ENCODE measurements around the gene SYT12.
A peak's percentile ranks its signal among the peaks of the same experiment; 100 is the strongest.

Gene SYT12

GRCh38 chr11:67027943-67028542 lies 5.1 kb downstream of the SYT12 start:
- no peaks in the 10 kb centered on the region; the same call in 1 of the 2 replicates for H3K4me1 ChIP-seq (ENCODE audit: control insufficient read depth, insufficient read depth, low read length)
- no peaks in the 10 kb centered on the region for H3K36me3 ChIP-seq (ENCODE audit: control insufficient read depth in 2 of 2, insufficient read depth in 1 of 2, low read length in 2 of 2)
- CTCF ChIA-PET: interaction anchor here (0.8 to 1.6 kb wide), 5 partner anchors 16 to 147 kb away, joined by 3 to 4 read pairs (median 3); no protein-coding TSS in a partner anchor

DNA sequence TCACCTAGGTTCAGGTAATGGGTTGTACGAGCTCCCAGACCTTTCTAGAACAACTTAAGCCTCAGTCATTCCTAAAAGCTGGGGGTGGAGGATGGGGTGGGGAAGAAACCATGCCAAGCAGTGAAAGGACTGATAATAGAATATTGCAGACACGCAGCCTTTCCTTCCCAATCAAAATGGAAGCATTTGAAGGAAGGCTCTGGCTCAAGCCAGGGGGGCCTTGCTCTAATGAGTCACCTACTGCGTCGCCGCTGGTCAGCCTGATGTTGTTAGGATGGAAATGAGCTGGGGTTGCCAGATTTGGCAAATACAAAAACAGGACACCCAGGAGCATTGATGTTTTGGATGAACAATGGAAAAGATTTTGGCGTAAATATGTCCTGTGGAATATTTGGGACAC lies 6.2 kb downstream of the SYT12 start:
- Histone ChIP-seq H3K9me3 (ENCODE audit: control insufficient read depth, insufficient read depth, low read depth, low read length) (no peaks in the 10 kb centered on the region), H3K4me1 (ENCODE audit: control insufficient read depth, insufficient read depth, low read length) (peaks cover 9% of the 10 kb centered on the region), H3K27ac (ENCODE audit: extremely low read depth, low read depth, low read length) (no peak overlapping the region), H3K36me3 (ENCODE audit: control insufficient read depth in 2 of 2, insufficient read depth in 1 of 2, low read length in 2 of 2) (no peaks in the 10 kb centered on the region), H3K4me3 (ENCODE audit: low read depth, low read length) (no peak overlapping the region)
- ChIA-PET CTCF (interaction anchor here (0.6 to 0.7 kb wide), 2 partner anchors 23 to 392 kb away, joined by 3 read pairs; no protein-coding TSS in a partner anchor), POLR2A (interaction anchor here (0.6 kb wide), 1 partner anchor 14 kb away, joined by 3 read pairs; no protein-coding TSS in a partner anchor)
- TF ChIP-seq KLF1 (tag by site-specific recombination; IDR thresholded peaks at IDR 0.05) (no peak), ZNF561 (tag by site-specific recombination; IDR thresholded peaks at IDR 0.05; ENCODE audit: borderline replicate concordance) (no peak), KLF7 (tag by site-specific recombination; IDR thresholded peaks at IDR 0.05; ENCODE audit: borderline replicate concordance) (no peak), ZNF140 (tag by site-specific recombination; IDR thresholded peaks at IDR 0.05) (no peak), ZNF169 (tag by site-specific recombination; IDR thresholded peaks at IDR 0.05) (no peak), ZNF791 (tag by site-specific recombination; IDR thresholded peaks at IDR 0.05) (no peak), ZNF624 (tag by site-specific recombination; IDR thresholded peaks at IDR 0.05) (no peak), ZNF16 (tag by site-specific recombination; IDR thresholded peaks at IDR 0.05; ENCODE audit: low read depth) (no peak), ZNF629 (tag by site-specific recombination; IDR thresholded peaks at IDR 0.05) (no peak), ZNF248 (tag by site-specific recombination; IDR thresholded peaks at IDR 0.05) (no peak), ZNF768 (tag by site-specific recombination; IDR thresholded peaks at IDR 0.05) (no peak), SP2 (tag by site-specific recombination; IDR thresholded peaks at IDR 0.05) (no peak)
- TF ChIP-seq, protein P1, sequence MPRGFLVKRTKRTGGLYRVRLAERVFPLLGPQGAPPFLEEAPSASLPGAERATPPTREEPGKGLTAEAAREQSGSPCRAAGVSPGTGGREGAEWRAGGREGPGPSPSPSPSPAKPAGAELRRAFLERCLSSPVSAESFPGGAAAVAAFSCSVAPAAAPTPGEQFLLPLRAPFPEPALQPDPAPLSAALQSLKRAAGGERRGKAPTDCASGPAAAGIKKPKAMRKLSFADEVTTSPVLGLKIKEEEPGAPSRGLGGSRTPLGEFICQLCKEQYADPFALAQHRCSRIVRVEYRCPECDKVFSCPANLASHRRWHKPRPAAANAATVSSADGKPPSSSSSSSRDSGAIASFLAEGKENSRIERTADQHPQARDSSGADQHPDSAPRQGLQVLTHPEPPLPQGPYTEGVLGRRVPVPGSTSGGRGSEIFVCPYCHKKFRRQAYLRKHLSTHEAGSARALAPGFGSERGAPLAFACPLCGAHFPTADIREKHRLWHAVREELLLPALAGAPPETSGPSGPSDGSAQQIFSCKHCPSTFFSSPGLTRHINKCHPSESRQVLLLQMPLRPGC (tag by site-specific recombination; IDR thresholded peaks at IDR 0.05): no peak
- TF ChIP-seq, protein P2, sequence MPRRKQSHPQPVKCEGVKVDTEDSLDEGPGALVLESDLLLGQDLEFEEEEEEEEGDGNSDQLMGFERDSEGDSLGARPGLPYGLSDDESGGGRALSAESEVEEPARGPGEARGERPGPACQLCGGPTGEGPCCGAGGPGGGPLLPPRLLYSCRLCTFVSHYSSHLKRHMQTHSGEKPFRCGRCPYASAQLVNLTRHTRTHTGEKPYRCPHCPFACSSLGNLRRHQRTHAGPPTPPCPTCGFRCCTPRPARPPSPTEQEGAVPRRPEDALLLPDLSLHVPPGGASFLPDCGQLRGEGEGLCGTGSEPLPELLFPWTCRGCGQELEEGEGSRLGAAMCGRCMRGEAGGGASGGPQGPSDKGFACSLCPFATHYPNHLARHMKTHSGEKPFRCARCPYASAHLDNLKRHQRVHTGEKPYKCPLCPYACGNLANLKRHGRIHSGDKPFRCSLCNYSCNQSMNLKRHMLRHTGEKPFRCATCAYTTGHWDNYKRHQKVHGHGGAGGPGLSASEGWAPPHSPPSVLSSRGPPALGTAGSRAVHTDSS (tag by site-specific recombination; IDR thresholded peaks at IDR 0.05): no peak

More at GRCh38 chr11:67027943-67028542, 5.1 kb downstream of the SYT12 start:
- POLR2A ChIA-PET: interaction anchor here (0.7 kb wide), 1 partner anchor 172 kb away, joined by 3 read pairs; no protein-coding TSS in a partner anchor
- Histone ChIP-seq H3K27ac (ENCODE audit: extremely low read depth, low read depth, low read length) (no peak overlapping the region), H3K9me3 (ENCODE audit: control insufficient read depth, insufficient read depth, low read depth, low read length) (no peaks in the 10 kb centered on the region), H3K4me3 (ENCODE audit: low read depth, low read length) (no peak overlapping the region)
- TF ChIP-seq ZNF138 (tag by site-specific recombination; IDR thresholded peaks at IDR 0.05; ENCODE audit: borderline replicate concordance) (no peak), ZNF664 (tag by site-specific recombination; IDR thresholded peaks at IDR 0.05) (0 out of 2 replicates have a peak, but pooled peaks have one; percentile 23), ZBTB20 (tag by site-specific recombination; IDR thresholded peaks at IDR 0.05) (peak; percentile 59), ZNF211 (tag by site-specific recombination; IDR thresholded peaks at IDR 0.05; ENCODE audit: low read depth) (no peak), KLF10 (tag by site-specific recombination; IDR thresholded peaks at IDR 0.05) (0 out of 2 replicates have a peak, but pooled peaks have one; percentile 19), SP7 (tag by site-specific recombination; IDR thresholded peaks at IDR 0.05) (peak; percentile 49; the same call in 1 of the 2 replicates), KLF7 (tag by site-specific recombination; IDR thresholded peaks at IDR 0.05; ENCODE audit: borderline replicate concordance) (no peak), PRDM2 (tag by site-specific recombination; IDR thresholded peaks at IDR 0.05; ENCODE audit: borderline replicate concordance) (no peak)
